Mononuclear cell (primary cell): ENCODE measurements around the gene GPR55. TPM values are rescaled to one million over a fixed set of nuclear protein-coding genes. Genes with fewer than 3 reads are reported as not detected.
"Not testable (repeated sequence)": the region's sequence is repeated elsewhere in the genome, so short reads cannot be mapped to it uniquely, and the experiment has no call there.

Source experiments
- H3K27me3 ChIP-seq: 2 replicates; pipeline ENCODE4 v1.6.0; 2011; ENCODE audit warnings: low read length, control low read depth; ENCODE audit not compliant: insufficient read depth
- H3K4me1 ChIP-seq: 2 replicates; pipeline ENCODE4 v1.5.1; 2011; ENCODE audit warnings: mild to moderate bottlenecking, low read length, control low read depth; ENCODE audit not compliant: insufficient read depth
- H3K4me3 ChIP-seq: 2 replicates; pipeline ENCODE4 v1.5.1; 2011; ENCODE audit warnings: mild to moderate bottlenecking, low read length, moderate library complexity
- H3K9me3 ChIP-seq: 2 replicates; pipeline ENCODE4 v1.5.1; 2011; ENCODE audit warnings: low read depth, mild to moderate bottlenecking, control low read depth, low read length
- total RNA-seq: library from RNA; depleted of rRNA; stranded (reverse); fragments of >200 nt; gene quantifications from one replicate; pipeline ENCODE4 v1.2.3, GENCODE V29; 2012

GPR55 gene
- total RNA-seq: 1.2 TPM

GRCh38 chr2:230924470-230925341 lies at the start of gene GPR55:
Gene GPR55 (minus strand): TSS chr2:230925242. CDS start chr2:230910962, 14,280 bp downstream.
- H3K4me3 ChIP-seq: peak within 1 kb of the TSS; percentile 25

GRCh38 chr2:230974096-230974913 lies 49.3 kb upstream of the GPR55 start:
- H3K9me3 ChIP-seq: no peaks in the 10 kb centered on the region
- H3K4me1 ChIP-seq: peaks cover 17% of the 10 kb centered on the region
- no peaks in the 10 kb centered on the region for H3K27me3 ChIP-seq
- no peak overlapping the region for H3K4me3 ChIP-seq

More at GRCh38 chr2:230924470-230925341, at the start of gene GPR55:
- Histone ChIP-seq H3K9me3 (no peaks in the 10 kb centered on the region), H3K27me3 (no peaks in the 10 kb centered on the region), H3K4me1 (peaks cover 16% of the 10 kb centered on the region)

DNA sequence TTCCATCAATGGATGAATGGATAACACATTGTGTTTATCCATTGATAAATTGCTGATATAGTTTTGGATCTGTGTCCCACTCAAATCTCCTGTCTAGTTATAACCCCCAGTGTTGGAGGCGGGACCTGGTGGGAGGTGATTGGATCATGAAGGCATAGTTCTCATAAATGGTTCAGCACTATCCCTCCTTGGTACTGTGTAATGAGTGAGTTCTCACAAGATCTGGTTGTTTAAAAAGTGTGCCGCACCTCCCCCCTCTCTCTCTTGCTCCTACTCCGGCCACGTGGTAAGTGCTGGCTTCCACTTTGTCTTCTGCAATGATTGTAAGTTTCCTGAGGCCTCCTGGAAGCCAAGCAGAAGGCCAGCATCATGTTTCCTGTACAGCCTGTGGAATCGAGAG lies 47.0 kb upstream of the GPR55 start:
- H3K27me3 ChIP-seq: no peaks in the 10 kb centered on the region
- H3K9me3 ChIP-seq: no peaks in the 10 kb centered on the region
- H3K4me1 ChIP-seq: peaks cover 17% of the 10 kb centered on the region
- no peak overlapping the region for H3K4me3 ChIP-seq

DNA sequence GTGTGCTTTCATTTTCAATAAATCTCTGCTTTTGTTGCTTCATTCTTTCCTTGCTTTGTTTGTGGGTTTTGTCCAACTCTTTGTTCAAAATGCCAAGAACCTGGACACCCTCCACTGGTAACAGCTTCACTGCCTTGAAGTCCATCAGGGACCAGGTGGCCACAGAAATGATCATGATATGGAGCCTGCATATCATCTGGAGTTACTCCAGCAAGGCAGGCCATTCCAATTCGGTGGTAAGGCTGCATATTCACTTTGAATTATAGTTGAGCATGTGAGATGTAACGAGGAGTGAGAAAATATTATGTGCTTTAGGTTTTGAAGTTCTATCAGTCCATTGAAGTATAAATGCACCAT lies 44.6 kb upstream of the GPR55 start:
- Histone ChIP-seq H3K9me3 (no peaks in the 10 kb centered on the region), H3K27me3 (no peaks in the 10 kb centered on the region), H3K4me1 (peaks cover 13% of the 10 kb centered on the region), H3K4me3 (no peak overlapping the region)

- H3K4me3 ChIP-seq: no peak overlapping the region
- H3K27me3 ChIP-seq: no peaks in the 10 kb centered on the region
- peaks cover 7% of the 10 kb centered on the region for H3K4me1 ChIP-seq
Measured at GRCh38 chr2:230968921-230969658, 44.0 kb upstream of the GPR55 start.

DNA sequence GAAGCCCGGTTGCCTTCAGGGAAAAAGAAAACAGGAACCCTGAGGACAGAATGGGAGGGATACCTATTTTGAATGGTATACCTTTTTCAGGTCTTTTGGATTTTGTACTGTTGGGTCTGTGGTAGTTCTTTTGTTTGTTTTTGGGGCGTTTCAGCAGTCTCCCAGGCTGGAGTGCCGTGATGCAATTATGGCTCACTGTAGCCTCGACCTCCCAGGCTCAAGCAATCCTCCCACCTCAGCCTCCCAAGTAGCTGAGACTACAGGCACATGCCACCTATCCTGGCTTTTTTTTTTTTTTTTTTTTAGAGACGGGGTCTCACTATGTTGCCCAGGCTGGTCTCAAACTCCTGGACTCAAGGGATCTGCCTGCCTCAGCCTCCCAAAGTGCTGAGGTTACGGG lies 43.3 kb upstream of the GPR55 start:
- not testable (repeated sequence) for H3K9me3 ChIP-seq, H3K27me3 ChIP-seq, H3K4me3 ChIP-seq, H3K4me1 ChIP-seq

More at GRCh38 chr2:230968921-230969658, 44.0 kb upstream of the GPR55 start:
- no peaks in the 10 kb centered on the region for H3K9me3 ChIP-seq

DNA sequence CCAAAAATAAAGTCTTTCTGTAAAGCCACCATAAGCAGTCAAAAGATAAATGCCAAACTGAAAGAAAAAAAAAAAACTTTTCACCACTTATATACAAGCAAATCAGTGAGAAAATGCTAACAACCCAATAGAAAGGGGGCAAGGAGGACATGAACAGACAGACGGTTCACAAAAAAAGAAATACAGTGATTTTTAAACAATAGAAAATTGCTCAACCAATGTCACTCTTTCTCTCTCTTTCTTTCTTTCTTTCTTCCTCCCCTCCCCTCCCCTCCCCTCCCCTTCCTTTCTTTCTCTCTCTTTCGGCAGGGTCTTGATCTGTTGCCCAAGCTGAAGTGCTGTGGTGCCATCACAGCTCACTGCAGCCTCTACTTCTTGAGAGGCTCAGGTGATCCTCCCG lies 42.1 kb upstream of the GPR55 start:
- H3K9me3 ChIP-seq: no peaks in the 10 kb centered on the region
- no peaks in the 10 kb centered on the region for H3K27me3 ChIP-seq
- H3K4me3 ChIP-seq: no peak overlapping the region
- H3K4me1 ChIP-seq: no peaks in the 10 kb centered on the region

DNA sequence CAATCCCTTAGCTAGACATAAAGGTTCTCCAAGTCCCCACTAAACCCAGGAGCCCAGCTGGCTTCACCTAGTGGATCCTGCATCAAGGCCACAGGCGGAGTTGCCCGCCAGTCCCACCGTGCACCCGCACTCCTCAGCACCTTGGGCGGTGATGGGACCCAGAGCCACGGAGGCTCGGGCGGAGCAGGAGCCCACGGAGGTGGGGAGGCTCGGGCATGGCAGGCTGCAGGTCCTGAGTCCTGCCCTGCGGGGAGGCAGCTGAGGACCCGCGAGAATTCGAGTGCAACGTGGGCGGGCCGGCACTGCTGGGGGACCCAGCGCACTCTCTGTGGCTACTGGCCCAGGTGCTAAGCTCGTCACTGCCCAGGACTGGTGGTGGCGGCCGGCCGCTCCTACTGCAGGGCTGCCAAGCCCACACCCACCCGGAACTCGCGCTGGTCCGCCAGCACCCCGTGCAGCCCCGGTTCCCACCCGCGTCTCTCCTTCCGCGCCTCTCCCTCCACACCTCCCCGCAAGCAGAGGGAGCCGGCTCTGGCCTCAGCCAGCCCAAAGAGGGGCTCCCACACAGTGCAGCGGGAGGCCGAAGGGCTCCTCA lies 39.2 kb upstream of the GPR55 start:
- Histone ChIP-seq H3K9me3 (no peaks in the 10 kb centered on the region), H3K4me1 (no peaks in the 10 kb centered on the region), H3K27me3 (peaks cover 8% of the 10 kb centered on the region), H3K4me3 (no peak overlapping the region)

- H3K9me3 ChIP-seq: no peaks in the 10 kb centered on the region
- H3K27me3 ChIP-seq: peaks cover 38% of the 10 kb centered on the region
- H3K4me1 ChIP-seq: peaks cover 11% of the 10 kb centered on the region
- H3K4me3 ChIP-seq: no peak overlapping the region
Measured at GRCh38 chr2:230961091-230961491, 36.0 kb upstream of the GPR55 start.

- H3K4me3 ChIP-seq: no peak overlapping the region
- H3K27me3 ChIP-seq: peaks cover 48% of the 10 kb centered on the region
- peaks cover 11% of the 10 kb centered on the region for H3K4me1 ChIP-seq
- no peaks in the 10 kb centered on the region for H3K9me3 ChIP-seq
Measured at GRCh38 chr2:230960026-230960425, 35.0 kb upstream of the GPR55 start.

GRCh38 chr2:230958820-230959756 lies 34.0 kb upstream of the GPR55 start:
- peaks cover 51% of the 10 kb centered on the region for H3K27me3 ChIP-seq
- peaks cover 12% of the 10 kb centered on the region for H3K4me1 ChIP-seq
- H3K9me3 ChIP-seq: no peaks in the 10 kb centered on the region

DNA sequence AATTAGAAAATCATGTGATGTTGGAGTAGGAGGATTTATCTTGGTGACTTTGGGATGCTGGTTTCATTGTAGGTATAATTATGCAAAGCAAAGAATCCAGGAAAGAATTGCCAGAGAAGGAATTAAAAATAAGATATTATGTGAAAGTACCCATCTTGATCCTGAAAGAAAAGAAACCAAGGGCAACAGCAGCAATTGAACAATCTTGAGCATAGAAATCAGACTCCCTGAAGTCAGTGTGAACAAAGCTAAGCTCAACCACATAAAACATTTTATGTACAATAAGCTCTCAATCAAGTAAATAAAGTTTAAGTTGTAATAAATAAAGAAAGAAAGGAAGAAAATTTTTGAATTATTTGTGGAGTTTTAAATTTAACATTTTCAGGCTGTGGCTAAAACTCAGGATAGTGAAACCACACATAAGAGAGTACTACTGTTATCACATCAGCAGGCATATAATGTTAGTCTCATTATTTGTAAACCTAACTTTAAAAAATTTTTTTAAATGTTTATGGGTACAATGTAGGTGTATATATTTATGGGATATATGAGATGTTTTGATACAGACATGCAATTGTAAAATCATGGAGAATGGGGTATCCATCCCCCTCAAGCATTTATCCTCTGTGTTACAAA lies 32.8 kb upstream of the GPR55 start:
- Histone ChIP-seq H3K27me3 (peaks cover 51% of the 10 kb centered on the region), H3K4me3 (no peak overlapping the region), H3K4me1 (peaks cover 14% of the 10 kb centered on the region), H3K9me3 (no peaks in the 10 kb centered on the region)

More at GRCh38 chr2:230958820-230959756, 34.0 kb upstream of the GPR55 start:
- H3K4me3 ChIP-seq: no peak overlapping the region
